H1 (cell line): ENCODE results near the gene IFT25. TPM values are rescaled to one million over a fixed set of nuclear protein-coding genes. Genes with fewer than 3 reads are reported as not detected.

ENCODE experiments used
- JUND ChIP-seq: IDR thresholded peaks from 2 replicates; pipeline ENCODE4 v1.6.1; 2011; ENCODE audit warnings: mild to moderate bottlenecking, improper control_type of control experiment, low read length
- SIN3A ChIP-seq, 2 experiments: IDR thresholded peaks in 1 of 2; conservative IDR thresholded peaks in 1 of 2; 2 replicates each; pipeline ENCODE4 v1.6.1; 2011 to 2012; ENCODE audit warnings: low read length in 2 of 2, improper control_type of control experiment in 1 of 2, low read depth in 1 of 2, mild to moderate bottlenecking in 1 of 2
- SP2 ChIP-seq: IDR thresholded peaks from 2 replicates; pipeline ENCODE4 v1.6.1; 2012; ENCODE audit warnings: mild to moderate bottlenecking, low read length, inconsistent platforms
- polyA plus RNA-seq, 7 experiments: library from polyadenylated mRNA; depleted of rRNA in 3 of 7; stranded (reverse) in 5 of 7; unstranded in 2 of 7; fragments of >200 nt in 5 of 7; fragments of 200-250 nt in 2 of 7; gene quantifications; 1 replicate in 5 of 7; 2 replicates in 1 of 7; 4 replicates in 1 of 7; pipeline versions ENCODE4 v1.2.1 to v1.2.3, GENCODE V29; 2011 to 2013; ENCODE audit warnings: missing spikeins in 2 of 7, mixed read lengths in 2 of 7
- total RNA-seq: library from RNA; stranded (reverse); fragmentation: NEBNext Ultra II Directional; extraction: Animal tissue kit (Norgen Biotek cat#: 25700); gene quantifications from 2 replicates; pipeline ENCODE4 v1.2.1, GENCODE V29; 2021
- TF ChIP-seq, protein P1 (sequence below): IDR thresholded peaks from 2 replicates; pipeline ENCODE4 v1.6.1; 2012; ENCODE audit warnings: low read length, inconsistent platforms
- TF ChIP-seq, protein P2 (sequence below), 3 experiments: IDR thresholded peaks; 1 replicate in 2 of 3; 2 replicates in 1 of 3; pipeline versions ENCODE4 v1.5.1 to v1.6.1; 2011; ENCODE audit warnings: low read length in 3 of 3, mild to moderate bottlenecking in 3 of 3, inconsistent platforms in 2 of 3, low read depth in 1 of 3, moderate library complexity in 1 of 3; ENCODE audit not compliant: insufficient read depth in 1 of 3; ENCODE audit errors: control extremely low read depth in 1 of 3

The IFT25 gene
- total and polyA plus RNA-seq, 2 of the 8 experiments (the other 6 are each of a cell fraction or from before 2014, with no cell fraction given), result 15.0 to 36.3 TPM

DNA sequence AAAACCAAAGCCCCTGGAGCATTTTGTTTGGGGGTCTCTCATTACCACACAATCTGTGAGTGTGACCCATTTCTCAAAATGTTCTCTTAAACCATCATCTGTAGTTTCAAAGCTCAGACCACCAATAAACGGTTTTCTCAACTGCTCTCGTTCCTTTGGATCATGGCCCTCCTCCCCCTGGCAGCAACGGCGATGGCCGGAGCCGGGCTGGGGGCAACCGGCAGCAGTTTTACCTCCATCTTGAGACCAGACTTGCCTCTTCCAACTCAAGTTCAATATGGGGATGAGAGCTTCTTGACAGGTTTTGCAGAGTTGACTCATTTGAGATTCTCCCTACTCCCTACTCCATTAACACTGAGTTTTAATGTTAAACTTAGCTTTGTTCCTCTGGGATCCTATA, 30.4 kb upstream of the IFT25 start (continued):
- TF ChIP-seq, protein P1, sequence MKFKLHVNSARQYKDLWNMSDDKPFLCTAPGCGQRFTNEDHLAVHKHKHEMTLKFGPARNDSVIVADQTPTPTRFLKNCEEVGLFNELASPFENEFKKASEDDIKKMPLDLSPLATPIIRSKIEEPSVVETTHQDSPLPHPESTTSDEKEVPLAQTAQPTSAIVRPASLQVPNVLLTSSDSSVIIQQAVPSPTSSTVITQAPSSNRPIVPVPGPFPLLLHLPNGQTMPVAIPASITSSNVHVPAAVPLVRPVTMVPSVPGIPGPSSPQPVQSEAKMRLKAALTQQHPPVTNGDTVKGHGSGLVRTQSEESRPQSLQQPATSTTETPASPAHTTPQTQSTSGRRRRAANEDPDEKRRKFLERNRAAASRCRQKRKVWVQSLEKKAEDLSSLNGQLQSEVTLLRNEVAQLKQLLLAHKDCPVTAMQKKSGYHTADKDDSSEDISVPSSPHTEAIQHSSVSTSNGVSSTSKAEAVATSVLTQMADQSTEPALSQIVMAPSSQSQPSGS, result no peak
- TF ChIP-seq SIN3A (conservative IDR thresholded peaks at IDR 0.05 in 1 of 2, IDR thresholded peaks at IDR 0.05 in 1 of 2; ENCODE audit: low read depth in 1 of 2, low read length in 2 of 2), result no peak
- TF ChIP-seq, protein P2, sequence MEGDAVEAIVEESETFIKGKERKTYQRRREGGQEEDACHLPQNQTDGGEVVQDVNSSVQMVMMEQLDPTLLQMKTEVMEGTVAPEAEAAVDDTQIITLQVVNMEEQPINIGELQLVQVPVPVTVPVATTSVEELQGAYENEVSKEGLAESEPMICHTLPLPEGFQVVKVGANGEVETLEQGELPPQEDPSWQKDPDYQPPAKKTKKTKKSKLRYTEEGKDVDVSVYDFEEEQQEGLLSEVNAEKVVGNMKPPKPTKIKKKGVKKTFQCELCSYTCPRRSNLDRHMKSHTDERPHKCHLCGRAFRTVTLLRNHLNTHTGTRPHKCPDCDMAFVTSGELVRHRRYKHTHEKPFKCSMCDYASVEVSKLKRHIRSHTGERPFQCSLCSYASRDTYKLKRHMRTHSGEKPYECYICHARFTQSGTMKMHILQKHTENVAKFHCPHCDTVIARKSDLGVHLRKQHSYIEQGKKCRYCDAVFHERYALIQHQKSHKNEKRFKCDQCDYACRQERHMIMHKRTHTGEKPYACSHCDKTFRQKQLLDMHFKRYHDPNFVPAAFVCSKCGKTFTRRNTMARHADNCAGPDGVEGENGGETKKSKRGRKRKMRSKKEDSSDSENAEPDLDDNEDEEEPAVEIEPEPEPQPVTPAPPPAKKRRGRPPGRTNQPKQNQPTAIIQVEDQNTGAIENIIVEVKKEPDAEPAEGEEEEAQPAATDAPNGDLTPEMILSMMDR (IDR thresholded peaks at IDR 0.05; ENCODE audit: control extremely low read depth in 1 of 3, insufficient read depth in 1 of 3, low read depth in 1 of 3, low read length in 3 of 3), result no peak
- TF ChIP-seq JUND, result no peak
- TF ChIP-seq SP2, result no peak
